ENCODE data around the gene RNF121.
A peak's percentile ranks its signal among the peaks of the same experiment; 100 is the strongest.
"Not testable (repeated sequence)": the region's sequence is repeated elsewhere in the genome, so short reads cannot be mapped to it uniquely, and the experiment has no call there.

The RNF121 gene

DNA sequence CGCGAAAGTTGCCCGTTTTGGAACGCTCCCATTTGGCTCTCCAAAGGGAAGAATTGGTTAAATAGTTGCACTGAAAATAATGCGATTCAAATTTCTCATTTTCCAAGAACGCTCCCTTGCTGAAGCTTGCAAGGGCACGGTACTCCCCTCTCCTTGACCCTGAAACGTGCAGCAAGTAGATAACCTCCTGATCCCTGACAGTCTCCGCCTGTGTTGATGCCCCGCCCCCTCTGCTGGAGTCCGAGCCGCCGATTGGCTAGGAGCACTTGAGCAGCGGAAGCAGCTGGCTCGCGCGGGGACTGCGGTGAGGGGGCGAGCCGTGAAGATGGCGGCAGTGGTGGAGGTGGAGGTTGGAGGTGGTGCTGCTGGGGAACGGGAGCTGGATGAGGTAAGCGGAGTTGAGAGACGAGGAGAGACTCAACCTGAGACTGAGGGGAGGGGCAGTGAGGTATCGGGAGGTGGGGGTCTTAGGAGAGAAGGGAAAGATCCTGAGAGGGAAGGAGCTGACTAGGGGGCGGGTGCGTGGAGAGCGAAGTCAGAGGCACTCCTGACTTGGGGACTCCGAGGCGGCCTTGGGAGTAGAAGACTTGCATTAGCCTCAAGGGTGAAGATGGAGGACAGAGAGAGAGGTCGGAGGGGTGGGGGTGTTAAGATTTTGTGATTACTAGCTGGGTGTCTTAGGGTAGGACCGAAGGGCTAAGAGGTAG is at the start of gene RNF121:
RNF121 (plus strand) TSS at position 310 of the 707 bp plus-strand sequence; CDS start at position 326, 16 bp downstream.
- DNase-seq, result peak; percentile 99

- DNase-seq, result not testable (repeated sequence)
These were observed 43.0 kb upstream of the RNF121 start for GRCh38 chr11:71885806-71886205.

DNA sequence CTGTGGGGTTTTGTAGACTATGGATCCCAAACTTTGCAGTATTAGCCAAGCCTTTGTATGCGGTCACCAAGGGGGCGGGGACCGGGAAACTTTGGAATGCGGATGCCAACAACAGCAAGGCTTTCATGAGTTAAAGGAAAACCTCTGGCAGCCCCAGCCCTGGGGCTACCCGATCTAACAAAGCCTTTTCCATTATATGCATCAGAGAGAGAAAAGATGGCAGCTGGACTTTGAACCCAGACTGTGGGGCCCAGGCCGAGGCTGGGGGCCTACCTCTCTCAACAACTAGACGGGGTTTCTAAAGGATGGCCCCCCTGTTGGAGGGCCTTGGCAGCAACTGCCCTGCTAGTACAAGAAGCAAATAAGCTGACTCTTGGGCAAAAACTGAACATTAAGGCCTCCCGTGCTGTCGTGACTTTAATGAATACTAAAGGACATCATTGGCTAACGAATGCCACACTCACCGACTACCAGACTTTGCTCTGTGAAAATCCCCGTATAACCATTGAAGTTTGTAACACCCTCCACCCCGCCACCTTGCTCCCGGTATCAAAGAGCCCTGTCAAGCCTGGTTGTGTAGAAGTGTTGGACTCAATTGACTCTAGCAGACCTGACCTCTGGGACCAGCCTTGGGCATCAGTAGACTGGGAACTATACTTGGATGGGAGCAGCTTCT is 40.4 kb upstream of the RNF121 start:
- DNase-seq, result not testable (repeated sequence)

- DNase-seq, result not testable (repeated sequence)
These were observed 39.5 kb upstream of the RNF121 start for GRCh38 chr11:71889181-71889872.

DNA sequence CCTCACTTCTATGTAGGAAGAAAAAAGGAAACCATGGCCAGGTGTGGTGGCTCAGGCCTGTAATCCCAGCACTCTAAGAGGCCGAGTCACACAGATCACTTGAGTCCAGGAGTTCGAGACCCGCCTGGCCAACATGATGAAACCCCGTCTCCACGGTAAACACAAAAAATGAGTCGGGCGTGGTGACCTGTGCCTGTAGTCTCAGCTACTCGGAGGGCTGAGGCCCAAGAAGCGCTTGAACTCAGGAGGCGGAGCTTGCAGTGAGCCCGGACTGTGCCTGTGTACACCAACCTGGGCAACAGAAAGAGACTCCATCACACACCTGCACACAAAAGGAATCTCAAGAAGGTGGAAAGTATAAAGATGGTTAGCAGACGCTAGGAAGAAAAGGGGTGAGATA is 32.9 kb upstream of the RNF121 start:
- no peak for DNase-seq

DNA sequence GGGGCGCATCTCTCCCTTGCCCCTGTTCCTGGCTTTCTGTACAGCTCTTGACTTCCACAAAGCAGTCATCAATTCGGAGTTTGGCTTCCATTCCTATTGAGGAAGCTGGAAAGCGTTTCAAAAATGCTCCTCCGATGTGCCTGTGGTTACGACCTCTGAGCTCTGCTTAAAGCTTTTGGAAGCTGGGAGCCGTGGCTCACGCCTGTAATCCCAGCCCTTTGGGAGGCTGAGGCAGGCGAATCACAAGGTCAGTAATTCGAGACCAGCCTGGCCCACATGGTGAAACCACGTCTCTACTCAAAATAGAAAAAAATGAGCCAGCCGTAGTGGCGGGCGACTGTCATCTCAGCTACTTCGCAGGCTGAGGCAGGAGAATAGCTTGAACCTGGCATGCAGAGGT is 27.7 kb upstream of the RNF121 start:
- DNase-seq, result not testable (repeated sequence)

GRCh38 chr11:71908218-71908617 is 20.6 kb upstream of the RNF121 start:
- no peak for DNase-seq

- DNase-seq, result not testable (repeated sequence)
These were observed 18.1 kb upstream of the RNF121 start for GRCh38 chr11:71910775-71911174.

- peak; percentile 88 for DNase-seq
These were observed 17.4 kb upstream of the RNF121 start for GRCh38 chr11:71911321-71911985.

DNA sequence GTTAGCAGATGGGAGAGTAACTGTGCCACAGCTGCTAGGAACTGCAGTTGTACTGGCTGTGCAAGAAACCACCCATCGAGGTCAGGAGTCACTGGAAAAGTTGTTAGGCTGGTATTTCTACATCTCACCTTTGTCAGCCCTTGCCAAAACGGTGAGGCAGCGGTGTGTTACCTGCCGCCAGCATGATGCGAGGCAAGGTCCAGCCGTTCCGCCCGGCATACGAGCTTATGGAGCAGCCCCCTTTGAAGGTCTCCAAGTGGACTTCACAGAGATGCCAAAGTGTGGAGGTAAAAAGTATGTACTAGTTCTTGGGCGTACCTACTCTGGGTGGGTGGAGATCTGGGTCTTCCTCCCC is 16.9 kb upstream of the RNF121 start:
- DNase-seq, result not testable (repeated sequence)

DNA sequence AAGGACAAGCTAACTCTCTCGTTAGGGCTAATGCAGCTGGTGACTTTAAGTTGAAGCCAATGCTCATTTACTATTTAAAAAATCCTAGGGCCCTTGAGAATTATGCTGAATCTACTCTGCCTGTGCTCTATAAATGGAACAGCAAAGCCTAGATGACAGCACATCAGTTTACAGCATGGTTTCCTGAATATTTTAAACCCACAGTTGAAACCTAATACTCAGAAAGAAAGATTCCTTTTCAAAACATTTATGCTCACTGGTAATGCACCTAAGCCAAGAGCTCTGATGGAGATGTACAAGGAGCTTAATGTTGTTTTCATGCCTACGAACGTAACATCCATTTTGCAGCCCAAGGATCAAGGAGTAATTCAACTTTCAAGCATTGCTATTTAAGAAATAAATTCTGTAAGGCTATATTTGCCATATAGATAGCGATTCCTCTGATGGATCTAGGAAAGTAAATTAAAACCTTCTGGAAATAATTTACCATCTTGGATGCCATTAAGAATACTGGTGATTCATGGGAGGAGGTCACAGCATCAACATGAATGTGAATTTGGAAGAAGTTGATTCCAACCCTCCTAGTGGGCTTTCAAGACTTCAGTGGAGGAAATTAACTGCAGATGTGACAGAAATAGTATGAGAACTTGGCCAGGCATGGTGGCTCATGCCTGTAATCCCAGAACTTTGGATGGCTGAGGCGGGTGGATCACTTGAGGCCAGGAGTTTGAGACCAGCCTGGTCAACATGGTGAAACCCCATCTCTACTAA is 14.9 kb upstream of the RNF121 start:
- no peak for DNase-seq

DNA sequence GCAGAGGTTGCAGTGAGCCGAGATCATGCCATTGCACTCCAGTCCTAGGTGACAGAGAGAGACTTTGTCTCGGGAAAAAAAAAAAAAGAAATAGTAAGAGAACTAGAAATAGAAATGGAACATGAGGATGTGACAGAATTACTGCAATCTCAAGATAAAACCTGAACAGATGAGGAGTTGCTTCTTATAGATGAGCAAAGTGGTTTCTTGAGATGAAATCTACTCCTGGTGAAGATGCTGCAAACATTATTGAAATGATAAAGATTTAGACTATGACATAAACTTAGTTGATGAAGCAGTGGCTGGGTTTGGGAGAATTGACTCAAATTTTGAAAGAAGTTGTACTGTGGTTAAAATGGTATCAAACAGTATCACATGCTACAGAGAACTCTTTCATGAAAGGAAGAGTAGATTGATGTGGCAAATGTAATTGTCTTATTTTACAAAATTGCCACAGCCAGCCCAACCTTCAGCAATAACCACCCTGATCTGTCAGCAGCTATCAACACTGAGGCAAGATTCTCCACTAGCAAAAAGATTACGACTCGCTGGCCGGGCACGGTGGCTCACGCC is 14.1 kb upstream of the RNF121 start:
- DNase-seq, result no peak

DNA sequence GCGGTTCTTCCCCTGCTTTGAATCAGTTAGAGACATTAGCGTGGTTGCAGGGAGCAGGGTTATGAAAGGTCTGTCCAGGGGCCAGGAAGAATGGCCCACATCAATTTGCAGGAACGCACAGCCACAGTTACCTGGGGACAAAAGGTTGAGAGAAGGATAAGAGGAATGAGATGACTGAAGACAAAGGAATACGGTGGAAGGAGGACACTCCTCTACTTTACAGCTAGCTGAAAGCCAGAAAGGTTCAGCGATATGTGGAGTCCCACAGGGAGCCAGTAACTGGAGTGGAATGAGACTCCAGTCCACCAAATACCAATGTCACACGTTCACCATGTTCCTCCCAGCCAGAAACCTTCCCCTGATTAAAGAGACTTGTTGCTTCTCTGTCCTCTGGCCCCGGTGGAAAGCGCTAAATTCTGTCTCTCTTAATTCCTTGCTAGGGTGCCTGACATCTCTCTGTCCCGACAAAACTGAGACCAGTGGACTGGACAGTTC is 11.2 kb upstream of the RNF121 start:
- no peak for DNase-seq

DNA sequence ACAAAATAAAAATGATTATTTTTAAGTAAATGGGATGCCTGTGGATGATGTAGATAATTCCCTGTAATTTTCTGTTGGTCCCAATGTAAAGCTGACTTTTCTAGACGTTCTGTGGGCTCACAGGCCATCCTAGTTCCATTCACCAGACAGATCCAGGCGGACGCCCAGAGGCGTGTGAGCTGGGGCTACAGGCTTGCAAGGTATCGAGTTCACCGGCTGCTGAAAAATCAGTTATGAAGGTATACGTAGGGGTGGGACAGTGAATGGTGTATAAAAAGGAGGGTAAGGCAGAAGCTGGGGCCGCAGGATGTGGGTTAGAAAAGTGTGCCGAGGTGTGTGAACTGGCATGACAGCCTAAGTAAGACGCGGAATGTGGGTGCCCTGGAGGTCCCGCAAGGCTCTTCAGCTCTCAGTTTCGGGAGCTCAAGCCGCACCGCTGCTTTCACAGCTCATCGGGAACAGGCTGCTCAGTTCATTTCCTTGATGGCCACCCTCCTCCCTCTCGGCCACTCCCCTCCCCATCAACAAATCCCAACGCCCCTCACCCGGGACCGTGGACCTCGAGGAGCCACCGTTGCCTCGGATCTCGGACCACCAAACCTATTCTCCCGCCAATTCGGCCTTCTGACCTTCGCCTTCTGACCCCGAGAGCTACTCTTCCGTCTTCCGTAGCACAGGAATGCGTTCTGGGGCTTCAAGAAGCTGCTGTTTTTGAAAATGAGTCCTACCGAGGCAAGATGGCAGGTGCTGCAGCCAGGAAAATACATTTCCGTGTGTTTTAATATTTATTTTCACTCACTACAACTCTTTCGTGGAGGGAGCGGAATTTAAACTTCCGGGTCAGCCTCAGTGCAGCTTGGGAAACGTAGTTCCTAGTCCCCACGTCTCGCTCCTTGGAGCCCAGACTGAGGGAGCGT is 768 bp upstream of the RNF121 start, which contains the start of gene XNDC1N:
XNDC1N (minus strand) TSS at position 775 of the 917 bp plus-strand sequence. CDS start 5,241 bp downstream, outside the sequence.
- DNase-seq, result peak; percentile 81

GRCh38 chr11:71929491-71929890 is 645 bp downstream of the RNF121 start:
- DNase-seq, result no peak

- peak; percentile 31 for DNase-seq
These were observed 1.9 kb downstream of the RNF121 start for GRCh38 chr11:71930556-71931244.

DNA sequence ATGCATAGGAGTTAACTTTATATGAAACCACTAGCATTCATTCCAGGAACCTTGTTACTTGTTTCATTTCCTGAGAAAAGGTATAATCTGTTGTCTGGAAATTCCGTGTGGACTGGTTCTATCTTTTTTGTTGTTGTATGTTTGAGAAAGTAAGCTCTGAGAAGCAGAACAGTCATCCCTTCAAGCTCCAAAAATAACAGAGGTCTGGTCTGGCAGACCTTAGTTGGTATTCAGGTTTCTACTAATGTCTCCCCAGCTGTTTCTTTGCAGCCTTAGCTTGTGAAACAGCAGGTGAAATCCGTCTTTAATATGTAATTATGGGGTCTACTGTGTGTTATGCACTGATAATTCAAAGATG is 2.4 kb downstream of the RNF121 start:
- DNase-seq, result no peak

- DNase-seq, result no peak
These were observed 4.5 kb downstream of the RNF121 start for GRCh38 chr11:71933141-71933933.

- no peak for DNase-seq
These were observed 5.4 kb downstream of the RNF121 start for GRCh38 chr11:71934213-71934612.
